ENCODE results near the gene CACNA1A.

The CACNA1A gene

DNA sequence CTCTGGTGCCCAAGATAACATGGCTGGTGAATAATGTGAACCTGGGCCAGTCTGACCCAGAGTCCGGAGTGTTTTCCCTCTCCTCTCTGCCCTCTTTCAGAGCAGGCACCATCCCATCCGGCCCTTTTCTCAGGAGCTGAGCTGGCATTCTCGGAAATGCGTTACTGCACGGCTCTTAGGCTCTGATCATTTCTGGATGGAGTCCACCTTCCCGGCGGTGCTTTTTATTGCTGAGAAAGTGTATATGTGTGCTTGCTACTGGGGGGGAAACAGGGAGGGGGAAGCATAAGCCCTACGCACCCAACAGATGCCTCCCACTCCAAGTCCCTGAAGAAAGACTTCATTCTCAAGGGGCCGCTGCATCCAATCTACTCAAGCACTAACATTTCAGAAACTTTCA lies 6.6 kb downstream of the CACNA1A start:
- no peak overlapping the region for H3K4me3 ChIP-seq (ENCODE audit: insufficient read depth, low read depth, low read length, poor library complexity, severe bottlenecking)
- H3K4me1 ChIP-seq (ENCODE audit: control insufficient read depth, insufficient read depth, low read length, poor library complexity, severe bottlenecking), result no peaks in the 10 kb centered on the region
- no peak for DNase-seq
- H3K27ac ChIP-seq (ENCODE audit: insufficient read depth, low read length, poor library complexity, severe bottlenecking), result no peak overlapping the region
- H3K9me3 ChIP-seq (ENCODE audit: control insufficient read depth, low read length), result no peaks in the 10 kb centered on the region
- no peaks in the 10 kb centered on the region for H3K36me3 ChIP-seq (ENCODE audit: control insufficient read depth, insufficient read depth, low read length)
- peaks cover 8% of the 10 kb centered on the region for H3K27me3 ChIP-seq (replicated peaks; ENCODE audit: control insufficient read depth, insufficient read depth, low read length, poor library complexity, severe bottlenecking)

DNA sequence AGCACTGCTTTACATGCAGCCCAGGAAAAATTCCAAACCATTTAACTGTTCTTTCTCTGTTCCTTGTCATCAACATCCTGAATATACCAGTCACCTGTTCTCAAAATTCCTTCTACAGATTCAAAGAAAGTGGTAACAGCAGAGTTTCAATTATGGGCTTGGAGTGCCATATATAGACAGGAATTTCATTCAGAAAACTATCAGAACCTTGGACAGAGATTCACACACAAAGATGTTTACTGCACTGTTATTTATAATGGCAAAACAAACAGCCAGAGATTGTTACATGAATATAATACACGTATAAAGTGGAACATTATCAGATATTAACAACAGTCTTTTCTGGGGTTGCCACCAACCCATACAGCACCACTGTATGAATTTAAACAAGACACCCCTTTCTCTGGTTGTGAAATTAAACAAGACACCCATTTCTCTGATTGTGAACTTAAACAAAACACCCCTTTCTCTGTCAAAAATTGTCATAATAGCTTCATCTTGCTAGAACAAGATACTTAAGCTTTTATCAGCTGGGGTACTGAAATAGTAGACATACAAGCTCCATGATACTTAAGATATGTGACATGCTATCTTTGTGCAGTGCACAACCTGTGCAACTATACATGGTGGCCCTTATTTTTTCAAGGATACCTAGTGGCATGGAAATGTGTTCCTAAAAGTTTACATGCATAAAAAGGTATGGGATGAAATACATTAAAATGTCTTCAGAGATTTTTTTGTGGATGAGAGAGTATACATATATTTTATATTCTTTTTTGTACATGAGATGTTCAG lies 12.6 kb downstream of the CACNA1A start:
- Histone ChIP-seq H3K4me1 (ENCODE audit: control insufficient read depth, insufficient read depth, low read length, poor library complexity, severe bottlenecking) (no peaks in the 10 kb centered on the region), H3K36me3 (ENCODE audit: control insufficient read depth, insufficient read depth, low read length) (no peaks in the 10 kb centered on the region), H3K27me3 (replicated peaks; ENCODE audit: control insufficient read depth, insufficient read depth, low read length, poor library complexity, severe bottlenecking) (no peaks in the 10 kb centered on the region), H3K27ac (ENCODE audit: insufficient read depth, low read length, poor library complexity, severe bottlenecking) (no peak overlapping the region), H3K4me3 (ENCODE audit: insufficient read depth, low read depth, low read length, poor library complexity, severe bottlenecking) (no peak overlapping the region), H3K9me3 (ENCODE audit: control insufficient read depth, low read length) (no peaks in the 10 kb centered on the region)
- DNase-seq, result no peak

DNA sequence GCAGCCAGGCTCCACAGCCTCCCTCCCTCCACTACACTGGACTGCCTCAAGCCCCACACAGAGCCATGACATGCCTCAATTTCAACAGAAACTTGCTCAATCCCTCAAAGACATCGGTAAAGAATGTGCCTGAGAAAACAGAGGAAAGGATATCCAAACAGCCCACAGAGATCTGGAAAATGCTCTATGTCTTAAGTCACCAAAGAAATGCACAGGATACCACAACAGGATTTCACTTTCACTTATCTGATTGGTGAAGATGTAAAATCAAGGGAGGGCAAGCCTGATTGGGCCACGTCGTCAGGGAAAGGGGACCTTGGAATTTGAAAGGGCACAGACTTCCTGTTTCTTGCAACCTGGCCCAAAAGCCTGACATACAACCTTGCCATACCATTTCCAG lies 14.2 kb downstream of the CACNA1A start:
- Histone ChIP-seq H3K27me3 (replicated peaks; ENCODE audit: control insufficient read depth, insufficient read depth, low read length, poor library complexity, severe bottlenecking) (no peaks in the 10 kb centered on the region), H3K4me1 (ENCODE audit: control insufficient read depth, insufficient read depth, low read length, poor library complexity, severe bottlenecking) (no peaks in the 10 kb centered on the region), H3K36me3 (ENCODE audit: control insufficient read depth, insufficient read depth, low read length) (no peaks in the 10 kb centered on the region), H3K27ac (ENCODE audit: insufficient read depth, low read length, poor library complexity, severe bottlenecking) (no peak overlapping the region), H3K4me3 (ENCODE audit: insufficient read depth, low read depth, low read length, poor library complexity, severe bottlenecking) (no peak overlapping the region), H3K9me3 (ENCODE audit: control insufficient read depth, low read length) (no peaks in the 10 kb centered on the region)
- DNase-seq, result no peak

DNA sequence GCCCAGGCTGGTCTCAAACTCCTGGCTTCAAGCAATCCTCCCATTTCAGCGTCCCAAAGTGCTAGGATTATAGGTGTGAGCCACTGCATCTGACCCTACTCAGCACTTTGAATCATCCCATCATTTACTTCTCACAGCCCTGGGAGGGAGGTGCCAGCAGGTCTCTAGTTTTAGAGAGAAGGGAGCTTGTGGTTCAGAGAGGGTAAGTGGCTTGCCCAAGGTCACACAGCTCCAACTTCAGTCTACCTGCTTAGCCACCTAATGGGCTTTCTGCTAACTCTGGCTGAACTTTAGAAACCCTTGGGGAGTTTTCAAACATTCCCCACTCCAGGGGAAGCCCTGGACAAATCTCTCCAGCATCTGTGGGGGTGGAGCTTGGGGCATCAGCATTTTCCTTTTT lies 18.3 kb downstream of the CACNA1A start:
- H3K27me3 ChIP-seq (replicated peaks; ENCODE audit: control insufficient read depth, insufficient read depth, low read length, poor library complexity, severe bottlenecking), result no peaks in the 10 kb centered on the region
- DNase-seq, result no peak
- H3K4me1 ChIP-seq (ENCODE audit: control insufficient read depth, insufficient read depth, low read length, poor library complexity, severe bottlenecking), result no peaks in the 10 kb centered on the region
- no peaks in the 10 kb centered on the region for H3K36me3 ChIP-seq (ENCODE audit: control insufficient read depth, insufficient read depth, low read length)
- H3K9me3 ChIP-seq (ENCODE audit: control insufficient read depth, low read length), result no peaks in the 10 kb centered on the region
- no peak overlapping the region for H3K27ac ChIP-seq (ENCODE audit: insufficient read depth, low read length, poor library complexity, severe bottlenecking)
- no peak overlapping the region for H3K4me3 ChIP-seq (ENCODE audit: insufficient read depth, low read depth, low read length, poor library complexity, severe bottlenecking)

DNA sequence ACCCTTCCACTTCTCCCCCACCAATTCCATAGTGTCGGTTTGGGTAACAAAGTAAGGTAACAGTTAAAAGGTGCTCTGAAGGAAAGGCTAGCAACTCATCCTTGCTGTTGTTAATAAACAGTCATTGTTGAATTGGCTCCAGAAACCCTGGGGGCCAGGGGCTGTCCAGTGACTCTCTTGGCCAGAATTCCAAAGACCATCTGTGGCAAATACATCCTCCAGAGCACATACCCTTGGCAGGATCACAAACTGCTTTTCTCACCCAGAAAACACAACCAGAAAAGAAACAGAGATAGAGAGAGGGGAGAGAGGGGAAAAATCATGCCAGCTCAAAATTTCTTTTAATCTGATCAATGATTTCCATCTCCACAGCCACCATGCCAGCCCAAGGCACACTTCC lies 22.1 kb downstream of the CACNA1A start:
- Histone ChIP-seq H3K27ac (ENCODE audit: insufficient read depth, low read length, poor library complexity, severe bottlenecking) (no peak overlapping the region), H3K9me3 (ENCODE audit: control insufficient read depth, low read length) (no peaks in the 10 kb centered on the region), H3K4me1 (ENCODE audit: control insufficient read depth, insufficient read depth, low read length, poor library complexity, severe bottlenecking) (no peaks in the 10 kb centered on the region), H3K4me3 (ENCODE audit: insufficient read depth, low read depth, low read length, poor library complexity, severe bottlenecking) (no peak overlapping the region), H3K36me3 (ENCODE audit: control insufficient read depth, insufficient read depth, low read length) (no peaks in the 10 kb centered on the region), H3K27me3 (replicated peaks; ENCODE audit: control insufficient read depth, insufficient read depth, low read length, poor library complexity, severe bottlenecking) (no peaks in the 10 kb centered on the region)
- no peak for DNase-seq

DNA sequence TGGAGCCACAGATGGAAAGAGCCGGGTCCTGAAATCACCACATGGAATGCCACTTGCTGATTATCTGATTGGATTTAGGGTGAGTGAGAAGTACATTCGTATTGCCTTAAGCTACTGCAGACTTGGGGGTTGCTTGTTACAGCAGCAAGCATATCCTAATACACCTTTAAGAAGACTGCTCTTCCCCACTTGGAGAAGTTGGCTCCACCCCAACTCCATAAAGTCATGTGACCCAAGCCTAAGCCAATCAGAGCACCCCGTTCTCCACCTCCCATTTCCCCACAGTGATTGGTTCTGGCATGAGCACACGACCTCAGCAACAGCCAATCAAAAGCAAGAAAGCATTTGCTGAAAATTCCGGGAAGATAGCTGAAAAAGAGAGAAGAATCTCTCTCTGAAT lies 23.1 kb downstream of the CACNA1A start:
- no peak for DNase-seq
- Histone ChIP-seq H3K27ac (ENCODE audit: insufficient read depth, low read length, poor library complexity, severe bottlenecking) (no peak overlapping the region), H3K27me3 (replicated peaks; ENCODE audit: control insufficient read depth, insufficient read depth, low read length, poor library complexity, severe bottlenecking) (no peaks in the 10 kb centered on the region), H3K4me1 (ENCODE audit: control insufficient read depth, insufficient read depth, low read length, poor library complexity, severe bottlenecking) (no peaks in the 10 kb centered on the region), H3K36me3 (ENCODE audit: control insufficient read depth, insufficient read depth, low read length) (no peaks in the 10 kb centered on the region), H3K4me3 (ENCODE audit: insufficient read depth, low read depth, low read length, poor library complexity, severe bottlenecking) (no peak overlapping the region), H3K9me3 (ENCODE audit: control insufficient read depth, low read length) (no peaks in the 10 kb centered on the region)

DNA sequence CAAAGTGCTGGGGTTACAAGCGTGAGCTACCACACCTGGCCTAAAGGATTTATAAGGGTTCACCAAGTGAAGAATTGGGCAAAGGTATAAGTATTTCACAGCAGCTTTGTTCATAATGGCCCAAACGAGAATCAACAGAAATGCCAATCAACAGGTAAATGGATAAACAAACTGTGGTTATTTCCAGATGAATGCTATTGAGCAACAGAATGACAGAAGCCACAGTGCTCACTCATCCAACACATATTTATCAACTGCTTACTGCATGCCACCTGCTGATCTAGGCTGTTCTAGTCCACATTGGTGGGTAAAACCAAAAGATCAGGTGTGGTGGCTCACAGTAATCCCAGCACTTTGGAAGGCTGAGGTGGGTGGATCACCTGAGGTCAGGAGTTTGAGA lies 27.7 kb downstream of the CACNA1A start:
- Histone ChIP-seq H3K9me3 (ENCODE audit: control insufficient read depth, low read length) (peaks cover 20% of the 10 kb centered on the region), H3K4me3 (ENCODE audit: insufficient read depth, low read depth, low read length, poor library complexity, severe bottlenecking) (no peak overlapping the region), H3K27ac (ENCODE audit: insufficient read depth, low read length, poor library complexity, severe bottlenecking) (no peak overlapping the region), H3K27me3 (replicated peaks; ENCODE audit: control insufficient read depth, insufficient read depth, low read length, poor library complexity, severe bottlenecking) (no peaks in the 10 kb centered on the region), H3K36me3 (ENCODE audit: control insufficient read depth, insufficient read depth, low read length) (no peaks in the 10 kb centered on the region), H3K4me1 (ENCODE audit: control insufficient read depth, insufficient read depth, low read length, poor library complexity, severe bottlenecking) (no peaks in the 10 kb centered on the region)
- no peak for DNase-seq

DNA sequence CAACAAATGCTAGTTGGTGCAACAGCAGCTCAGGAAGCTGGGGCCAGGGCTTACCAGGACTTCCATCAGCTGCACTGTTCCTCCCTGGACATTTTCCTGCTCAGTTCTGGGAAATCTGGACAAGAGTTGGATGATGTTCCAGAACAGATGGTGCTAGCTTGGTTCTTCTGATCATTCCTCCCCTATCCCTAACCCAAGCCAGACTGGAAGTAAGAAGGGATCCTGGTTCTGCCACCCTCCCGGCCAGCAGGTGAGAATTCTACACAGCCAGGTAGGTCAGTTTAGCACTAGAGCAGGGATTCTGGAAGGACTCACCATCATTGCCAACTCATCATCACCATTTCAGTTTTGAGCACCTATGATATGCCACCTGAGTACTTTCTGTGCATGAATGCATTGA lies 30.2 kb downstream of the CACNA1A start:
- H3K27ac ChIP-seq (ENCODE audit: insufficient read depth, low read length, poor library complexity, severe bottlenecking), result no peak overlapping the region
- H3K9me3 ChIP-seq (ENCODE audit: control insufficient read depth, low read length), result peaks cover 20% of the 10 kb centered on the region
- DNase-seq, result no peak
- H3K36me3 ChIP-seq (ENCODE audit: control insufficient read depth, insufficient read depth, low read length), result no peaks in the 10 kb centered on the region
- no peaks in the 10 kb centered on the region for H3K27me3 ChIP-seq (replicated peaks; ENCODE audit: control insufficient read depth, insufficient read depth, low read length, poor library complexity, severe bottlenecking)
- no peaks in the 10 kb centered on the region for H3K4me1 ChIP-seq (ENCODE audit: control insufficient read depth, insufficient read depth, low read length, poor library complexity, severe bottlenecking)
- no peak overlapping the region for H3K4me3 ChIP-seq (ENCODE audit: insufficient read depth, low read depth, low read length, poor library complexity, severe bottlenecking)

DNA sequence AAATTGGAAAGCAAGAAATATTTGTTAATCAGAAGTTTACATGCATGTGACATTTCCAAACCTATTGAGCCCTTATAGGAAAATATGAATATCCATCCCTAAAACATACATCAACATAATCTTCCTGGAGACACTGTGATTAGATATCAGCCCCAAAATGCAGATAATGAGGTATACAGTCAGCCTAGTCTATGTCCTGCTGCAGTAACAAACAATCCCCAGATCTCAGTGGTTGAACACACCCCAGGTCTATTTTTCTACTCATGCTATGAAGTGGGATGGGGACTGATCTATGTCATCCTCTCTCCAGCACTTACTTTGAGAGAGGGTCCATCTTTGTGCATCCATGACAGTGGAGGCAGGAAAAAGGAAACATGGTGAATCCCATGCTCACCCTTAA lies 31.2 kb downstream of the CACNA1A start:
- H3K9me3 ChIP-seq (ENCODE audit: control insufficient read depth, low read length), result peaks cover 20% of the 10 kb centered on the region
- no peaks in the 10 kb centered on the region for H3K4me1 ChIP-seq (ENCODE audit: control insufficient read depth, insufficient read depth, low read length, poor library complexity, severe bottlenecking)
- H3K4me3 ChIP-seq (ENCODE audit: insufficient read depth, low read depth, low read length, poor library complexity, severe bottlenecking), result no peak overlapping the region
- no peak for DNase-seq
- no peak overlapping the region for H3K27ac ChIP-seq (ENCODE audit: insufficient read depth, low read length, poor library complexity, severe bottlenecking)
- no peaks in the 10 kb centered on the region for H3K27me3 ChIP-seq (replicated peaks; ENCODE audit: control insufficient read depth, insufficient read depth, low read length, poor library complexity, severe bottlenecking)
- H3K36me3 ChIP-seq (ENCODE audit: control insufficient read depth, insufficient read depth, low read length), result no peaks in the 10 kb centered on the region

DNA sequence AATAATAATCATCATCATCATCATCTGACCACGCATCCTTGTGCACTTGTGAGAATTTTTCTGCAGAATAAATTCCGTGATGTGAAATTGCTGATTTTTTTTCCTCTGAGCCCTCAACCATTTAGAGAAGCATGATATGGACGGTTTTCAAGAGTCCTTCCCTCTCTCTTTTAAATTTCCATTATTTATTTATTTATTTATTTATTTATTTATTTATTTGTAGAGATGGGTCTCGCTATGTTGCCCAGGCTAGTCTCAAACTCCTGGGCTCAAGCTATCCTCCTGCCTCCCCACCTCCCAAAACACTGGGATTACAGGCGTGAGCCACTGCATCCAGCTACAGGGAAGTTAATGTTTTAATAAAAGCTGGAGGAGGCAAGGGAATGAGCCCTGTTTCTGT lies 39.6 kb downstream of the CACNA1A start:
- no peaks in the 10 kb centered on the region for H3K9me3 ChIP-seq (ENCODE audit: control insufficient read depth, low read length)
- H3K36me3 ChIP-seq (ENCODE audit: control insufficient read depth, insufficient read depth, low read length), result no peaks in the 10 kb centered on the region
- H3K4me1 ChIP-seq (ENCODE audit: control insufficient read depth, insufficient read depth, low read length, poor library complexity, severe bottlenecking), result no peaks in the 10 kb centered on the region
- no peak for DNase-seq
- H3K27ac ChIP-seq (ENCODE audit: insufficient read depth, low read length, poor library complexity, severe bottlenecking), result no peak overlapping the region
- H3K27me3 ChIP-seq (replicated peaks; ENCODE audit: control insufficient read depth, insufficient read depth, low read length, poor library complexity, severe bottlenecking), result no peaks in the 10 kb centered on the region
- H3K4me3 ChIP-seq (ENCODE audit: insufficient read depth, low read depth, low read length, poor library complexity, severe bottlenecking), result no peak overlapping the region

All from effector memory CD4-positive, alpha-beta T cell (primary cell).